WTC11 (cell line): ENCODE measurements around the gene HDAC8.

Experiments used
- FOXP1 ChIP-seq: sonication (generic); formaldehyde crosslinking; IDR thresholded peaks from 2 replicates; pipeline ENCODE4 v1.8.0; 2022; ENCODE audit warnings: missing genetic modification reagents, mild to moderate bottlenecking, moderate library complexity, borderline replicate concordance
- NFYB ChIP-seq: sonication (generic); formaldehyde crosslinking; conservative IDR thresholded peaks from 2 replicates; pipeline ENCODE4 v1.8.0; 2022; ENCODE audit warnings: low read depth, missing genetic modification reagents
- SMAD4 ChIP-seq: sonication (generic); formaldehyde crosslinking; IDR thresholded peaks from 2 replicates; pipeline ENCODE4 v1.8.0; 2022; ENCODE audit warnings: mild to moderate bottlenecking, missing genetic modification reagents
- SP1 ChIP-seq: sonication (generic); formaldehyde crosslinking; conservative IDR thresholded peaks from 2 replicates; pipeline ENCODE4 v1.8.1; 2022; ENCODE audit warnings: missing genetic modification reagents
- TEAD4 ChIP-seq: sonication (generic); formaldehyde crosslinking; IDR thresholded peaks from 2 replicates; pipeline ENCODE4 v1.8.0; 2022; ENCODE audit warnings: mild to moderate bottlenecking, missing genetic modification reagents
- ZNF317 ChIP-seq: sonication (generic); formaldehyde crosslinking; IDR thresholded peaks from 2 replicates; pipeline ENCODE4 v1.8.1; 2023; ENCODE audit warnings: low read depth, mild to moderate bottlenecking, moderate library complexity, missing genetic modification reagents, borderline replicate concordance
- TF ChIP-seq, protein P1 (sequence below): sonication (generic); formaldehyde crosslinking; IDR thresholded peaks from 2 replicates; pipeline ENCODE4 v1.8.1; 2022; ENCODE audit warnings: low read depth, mild to moderate bottlenecking, moderate library complexity, missing genetic modification reagents, borderline replicate concordance
- TF ChIP-seq, protein P2 (sequence below): fragments of 200-600 bp; IDR thresholded peaks from 2 replicates; pipeline ENCODE4 v1.8.0; 2022; ENCODE audit warnings: antibody characterized with exemption
- TF ChIP-seq, protein P3 (sequence below): sonication (generic); formaldehyde crosslinking; IDR thresholded peaks from 2 replicates; pipeline ENCODE4 v1.8.1; 2022; ENCODE audit warnings: mild to moderate bottlenecking, moderate library complexity, missing genetic modification reagents

DNA sequence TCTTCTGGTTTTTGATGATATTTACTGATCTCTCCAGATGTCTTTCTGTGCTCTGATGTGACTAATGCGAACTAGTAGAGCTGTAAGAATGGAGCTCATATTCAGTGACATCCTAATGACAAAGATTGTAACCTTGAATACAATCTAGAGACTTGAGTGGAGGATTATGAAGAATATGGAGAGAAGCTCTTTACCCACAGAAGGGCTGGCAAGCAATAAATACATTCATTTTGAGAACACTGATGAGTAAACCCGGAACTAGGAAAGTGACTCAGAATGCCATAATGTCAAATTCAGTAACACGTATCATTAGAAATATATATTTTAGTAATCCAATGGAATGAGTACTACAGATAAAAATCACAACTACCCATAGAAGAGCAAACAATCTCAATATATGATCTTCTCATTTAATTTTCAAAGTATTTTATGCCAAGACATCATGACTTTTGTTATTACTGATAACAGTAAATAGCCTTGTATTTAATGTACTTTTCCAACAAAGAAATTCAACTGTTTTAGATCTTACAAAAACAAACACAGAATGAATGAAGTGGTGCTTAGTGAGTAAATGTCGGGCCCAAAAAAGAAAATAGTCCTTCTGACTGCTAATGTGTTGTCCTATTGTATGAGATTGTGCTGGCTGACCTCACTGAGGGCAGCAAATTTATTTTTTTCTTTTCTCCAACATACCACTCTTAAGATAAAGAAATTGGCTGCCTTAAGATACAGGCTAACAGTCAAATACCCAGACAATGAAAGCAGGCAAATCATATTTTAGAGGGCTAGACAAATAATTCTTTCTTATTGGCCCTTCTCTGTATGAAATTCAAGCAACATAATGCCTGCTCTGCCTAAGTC, 49.2 kb upstream of the HDAC8 start:
- TF ChIP-seq, protein P1, sequence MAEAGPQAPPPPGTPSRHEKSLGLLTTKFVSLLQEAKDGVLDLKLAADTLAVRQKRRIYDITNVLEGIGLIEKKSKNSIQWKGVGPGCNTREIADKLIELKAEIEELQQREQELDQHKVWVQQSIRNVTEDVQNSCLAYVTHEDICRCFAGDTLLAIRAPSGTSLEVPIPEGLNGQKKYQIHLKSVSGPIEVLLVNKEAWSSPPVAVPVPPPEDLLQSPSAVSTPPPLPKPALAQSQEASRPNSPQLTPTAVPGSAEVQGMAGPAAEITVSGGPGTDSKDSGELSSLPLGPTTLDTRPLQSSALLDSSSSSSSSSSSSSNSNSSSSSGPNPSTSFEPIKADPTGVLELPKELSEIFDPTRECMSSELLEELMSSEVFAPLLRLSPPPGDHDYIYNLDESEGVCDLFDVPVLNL (CRISPR knock-in tag), result no peak
- no peak for TF ChIP-seq SP1
- TF ChIP-seq, protein P2, sequence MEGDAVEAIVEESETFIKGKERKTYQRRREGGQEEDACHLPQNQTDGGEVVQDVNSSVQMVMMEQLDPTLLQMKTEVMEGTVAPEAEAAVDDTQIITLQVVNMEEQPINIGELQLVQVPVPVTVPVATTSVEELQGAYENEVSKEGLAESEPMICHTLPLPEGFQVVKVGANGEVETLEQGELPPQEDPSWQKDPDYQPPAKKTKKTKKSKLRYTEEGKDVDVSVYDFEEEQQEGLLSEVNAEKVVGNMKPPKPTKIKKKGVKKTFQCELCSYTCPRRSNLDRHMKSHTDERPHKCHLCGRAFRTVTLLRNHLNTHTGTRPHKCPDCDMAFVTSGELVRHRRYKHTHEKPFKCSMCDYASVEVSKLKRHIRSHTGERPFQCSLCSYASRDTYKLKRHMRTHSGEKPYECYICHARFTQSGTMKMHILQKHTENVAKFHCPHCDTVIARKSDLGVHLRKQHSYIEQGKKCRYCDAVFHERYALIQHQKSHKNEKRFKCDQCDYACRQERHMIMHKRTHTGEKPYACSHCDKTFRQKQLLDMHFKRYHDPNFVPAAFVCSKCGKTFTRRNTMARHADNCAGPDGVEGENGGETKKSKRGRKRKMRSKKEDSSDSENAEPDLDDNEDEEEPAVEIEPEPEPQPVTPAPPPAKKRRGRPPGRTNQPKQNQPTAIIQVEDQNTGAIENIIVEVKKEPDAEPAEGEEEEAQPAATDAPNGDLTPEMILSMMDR, result no peak
- TF ChIP-seq NFYB (CRISPR knock-in tag), result no peak
- TF ChIP-seq SMAD4 (CRISPR knock-in tag), result no peak
- TF ChIP-seq FOXP1 (CRISPR knock-in tag), result no peak
- TF ChIP-seq, protein P3, sequence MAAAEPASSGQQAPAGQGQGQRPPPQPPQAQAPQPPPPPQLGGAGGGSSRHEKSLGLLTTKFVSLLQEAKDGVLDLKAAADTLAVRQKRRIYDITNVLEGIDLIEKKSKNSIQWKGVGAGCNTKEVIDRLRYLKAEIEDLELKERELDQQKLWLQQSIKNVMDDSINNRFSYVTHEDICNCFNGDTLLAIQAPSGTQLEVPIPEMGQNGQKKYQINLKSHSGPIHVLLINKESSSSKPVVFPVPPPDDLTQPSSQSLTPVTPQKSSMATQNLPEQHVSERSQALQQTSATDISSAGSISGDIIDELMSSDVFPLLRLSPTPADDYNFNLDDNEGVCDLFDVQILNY (CRISPR knock-in tag), result no peak
- no peak for TF ChIP-seq ZNF317 (CRISPR knock-in tag)
- no peak for TF ChIP-seq TEAD4 (CRISPR knock-in tag)
